HG03064 (cell line): Measurements from ENCODE around the gene SPEN.

Experiments used
- ATAC-seq: cut with Tn5 transposase; IDR thresholded peaks from one replicate; pipeline ENCODE4 v1.9.1; 2021; ENCODE audit warnings: low read depth; ENCODE audit not compliant: unreplicated experiment

The SPEN gene

GRCh38 chr1:15933684-15934083 is 86.2 kb downstream of the SPEN start:
- ATAC-seq, result no peak

- no peak for ATAC-seq
Observed at GRCh38 chr1:15934211-15935055, 86.9 kb downstream of the SPEN start.

GRCh38 chr1:15935056-15935950 is 87.8 kb downstream of the SPEN start:
- ATAC-seq, result no peak

- no peak for ATAC-seq
Observed at GRCh38 chr1:15936025-15936424, 88.5 kb downstream of the SPEN start.

- no peak for ATAC-seq
Observed at GRCh38 chr1:15937146-15937545, 89.6 kb downstream of the SPEN start.

- ATAC-seq, result no peak
Observed at GRCh38 chr1:15937706-15938168, 90.2 kb downstream of the SPEN start.

- ATAC-seq, result no peak
Observed at GRCh38 chr1:15938628-15939161, 91.2 kb downstream of the SPEN start.

GRCh38 chr1:15939181-15940109 is 91.9 kb downstream of the SPEN start:
- ATAC-seq, result no peak

- ATAC-seq, result no peak
Observed at GRCh38 chr1:15940110-15941043, 92.9 kb downstream of the SPEN start.

GRCh38 chr1:15941044-15941840 is 93.7 kb downstream of the SPEN start:
- ATAC-seq, result no peak

- ATAC-seq, result no peak
Observed at GRCh38 chr1:15941899-15942660, 94.6 kb downstream of the SPEN start.

- ATAC-seq, result no peak
Observed at GRCh38 chr1:15942661-15943327, 95.3 kb downstream of the SPEN start.

GRCh38 chr1:15943328-15943991 is 96.0 kb downstream of the SPEN start:
- ATAC-seq, result no peak

GRCh38 chr1:15943992-15944307 is 96.4 kb downstream of the SPEN start:
- no peak for ATAC-seq

- no peak for ATAC-seq
Observed at GRCh38 chr1:15944308-15945010, 97.0 kb downstream of the SPEN start.
